ENCODE measurements around the gene FBXO28. TPM values are rescaled to one million over a fixed set of nuclear protein-coding genes. Genes with fewer than 3 reads are reported as not detected.

The FBXO28 gene
- total RNA-seq, 1 experiment from 2014 or later = 25.3 TPM

GRCh38 chr1:224084867-224085266 is 29.0 kb upstream of the FBXO28 start:
- Histone ChIP-seq H3K27ac (no peak overlapping the region), H3K4me1 (peaks cover 1% of the 10 kb centered on the region), H3K36me3 (no peaks in the 10 kb centered on the region), H3K9me3 (replicated peaks) (no peaks in the 10 kb centered on the region), H3K4me3 (no peak overlapping the region), H3K27me3 (peaks cover 3% of the 10 kb centered on the region; the same call in 1 of the 2 replicates)
- DNase-seq = no peak

GRCh38 chr1:224085421-224086108 is 28.3 kb upstream of the FBXO28 start:
- Histone ChIP-seq H3K36me3 (no peaks in the 10 kb centered on the region), H3K4me1 (no peaks in the 10 kb centered on the region; the same call in 1 of the 2 replicates), H3K27ac (no peak overlapping the region), H3K9me3 (replicated peaks) (no peaks in the 10 kb centered on the region), H3K4me3 (no peak overlapping the region), H3K27me3 (peaks cover 3% of the 10 kb centered on the region; the same call in 1 of the 2 replicates)
- no peak for DNase-seq

GRCh38 chr1:224087286-224087794 is 26.6 kb upstream of the FBXO28 start:
- no peak for DNase-seq
- Histone ChIP-seq H3K36me3 (no peaks in the 10 kb centered on the region), H3K4me1 (no peaks in the 10 kb centered on the region), H3K4me3 (no peak overlapping the region), H3K9me3 (replicated peaks) (0 out of 2 replicates have a peak, but pooled peaks cover 3% of the 10 kb centered on the region), H3K27ac (no peak overlapping the region), H3K27me3 (peaks cover 7% of the 10 kb centered on the region)

- H3K4me3 ChIP-seq = no peak overlapping the region
- H3K27me3 ChIP-seq = peaks cover 7% of the 10 kb centered on the region
- H3K36me3 ChIP-seq = no peaks in the 10 kb centered on the region
- DNase-seq = no peak
- no peaks in the 10 kb centered on the region for H3K4me1 ChIP-seq
- no peak overlapping the region for H3K27ac ChIP-seq
- 0 out of 2 replicates have a peak, but pooled peaks cover 7% of the 10 kb centered on the region for H3K9me3 ChIP-seq (replicated peaks)
These were observed 24.3 kb upstream of the FBXO28 start for GRCh38 chr1:224089583-224089982.

- Histone ChIP-seq H3K9me3 (replicated peaks) (0 out of 2 replicates have a peak, but pooled peaks cover 7% of the 10 kb centered on the region), H3K27ac (no peak overlapping the region), H3K36me3 (no peaks in the 10 kb centered on the region), H3K27me3 (peaks cover 7% of the 10 kb centered on the region), H3K4me1 (no peaks in the 10 kb centered on the region), H3K4me3 (no peak overlapping the region)
- DNase-seq = no peak
These were observed 23.8 kb upstream of the FBXO28 start for GRCh38 chr1:224090116-224090515.

- H3K4me1 ChIP-seq = no peaks in the 10 kb centered on the region
- H3K27ac ChIP-seq = no peak overlapping the region
- H3K27me3 ChIP-seq = peaks cover 7% of the 10 kb centered on the region
- DNase-seq = no peak
- 0 out of 2 replicates have a peak, but pooled peaks cover 7% of the 10 kb centered on the region for H3K9me3 ChIP-seq (replicated peaks)
- no peak overlapping the region for H3K4me3 ChIP-seq
- no peaks in the 10 kb centered on the region for H3K36me3 ChIP-seq
These were observed 21.8 kb upstream of the FBXO28 start for GRCh38 chr1:224092111-224092510.

GRCh38 chr1:224092601-224093000 is 21.3 kb upstream of the FBXO28 start:
- DNase-seq = no peak
- peaks cover 8% of the 10 kb centered on the region; the same call in 1 of the 2 replicates for H3K27me3 ChIP-seq
- H3K4me3 ChIP-seq = no peak overlapping the region
- 0 out of 2 replicates have a peak, but pooled peaks cover 7% of the 10 kb centered on the region for H3K9me3 ChIP-seq (replicated peaks)
- H3K36me3 ChIP-seq = no peaks in the 10 kb centered on the region
- no peaks in the 10 kb centered on the region for H3K4me1 ChIP-seq
- H3K27ac ChIP-seq = no peak overlapping the region

- no peak for DNase-seq
- no peak overlapping the region for H3K27ac ChIP-seq
- no peaks in the 10 kb centered on the region for H3K4me1 ChIP-seq
- H3K4me3 ChIP-seq = no peak overlapping the region
- 0 out of 2 replicates have a peak, but pooled peaks cover 7% of the 10 kb centered on the region for H3K9me3 ChIP-seq (replicated peaks)
- H3K36me3 ChIP-seq = no peaks in the 10 kb centered on the region
- peaks cover 8% of the 10 kb centered on the region; the same call in 1 of the 2 replicates for H3K27me3 ChIP-seq
These were observed 18.6 kb upstream of the FBXO28 start for GRCh38 chr1:224095339-224095738.

- no peaks in the 10 kb centered on the region for H3K36me3 ChIP-seq
- no peak for DNase-seq
- no peak overlapping the region for H3K4me3 ChIP-seq
- no peaks in the 10 kb centered on the region for H3K4me1 ChIP-seq
- peaks cover 8% of the 10 kb centered on the region; the same call in 1 of the 2 replicates for H3K27me3 ChIP-seq
- 0 out of 2 replicates have a peak, but pooled peaks cover 7% of the 10 kb centered on the region for H3K9me3 ChIP-seq (replicated peaks)
- no peak overlapping the region for H3K27ac ChIP-seq
These were observed 18.0 kb upstream of the FBXO28 start for GRCh38 chr1:224095867-224096266.

GRCh38 chr1:224096773-224097172 is 17.1 kb upstream of the FBXO28 start:
- peaks cover 5% of the 10 kb centered on the region; the same call in 1 of the 2 replicates for H3K27me3 ChIP-seq
- no peaks in the 10 kb centered on the region for H3K36me3 ChIP-seq
- 0 out of 2 replicates have a peak, but pooled peaks cover 5% of the 10 kb centered on the region for H3K9me3 ChIP-seq (replicated peaks)
- H3K4me3 ChIP-seq = no peak overlapping the region
- no peak for DNase-seq
- H3K4me1 ChIP-seq = no peaks in the 10 kb centered on the region
- no peak overlapping the region for H3K27ac ChIP-seq

- 0 out of 2 replicates have a peak, but pooled peaks cover 3% of the 10 kb centered on the region for H3K9me3 ChIP-seq (replicated peaks)
- H3K27me3 ChIP-seq = peaks cover 4% of the 10 kb centered on the region; the same call in 1 of the 2 replicates
- DNase-seq = no peak
- H3K4me1 ChIP-seq = no peaks in the 10 kb centered on the region
- H3K27ac ChIP-seq = no peak overlapping the region
- no peak overlapping the region for H3K4me3 ChIP-seq
- H3K36me3 ChIP-seq = no peaks in the 10 kb centered on the region
These were observed 15.9 kb upstream of the FBXO28 start for GRCh38 chr1:224098007-224098406.

- H3K27ac ChIP-seq = no peak overlapping the region
- no peaks in the 10 kb centered on the region for H3K9me3 ChIP-seq (replicated peaks)
- H3K4me3 ChIP-seq = no peak overlapping the region
- H3K27me3 ChIP-seq = peaks cover 3% of the 10 kb centered on the region
- H3K36me3 ChIP-seq = no peaks in the 10 kb centered on the region
- H3K4me1 ChIP-seq = no peaks in the 10 kb centered on the region
- DNase-seq = peak; percentile 9 to 37
These were observed 7.2 kb upstream of the FBXO28 start for GRCh38 chr1:224106568-224107281.

- no peak overlapping the region for H3K4me3 ChIP-seq
- H3K27ac ChIP-seq = no peak overlapping the region
- no peak for DNase-seq
- H3K36me3 ChIP-seq = no peaks in the 10 kb centered on the region
- H3K9me3 ChIP-seq (replicated peaks) = no peaks in the 10 kb centered on the region
- H3K27me3 ChIP-seq = peaks cover 3% of the 10 kb centered on the region
- no peaks in the 10 kb centered on the region for H3K4me1 ChIP-seq
These were observed 6.7 kb upstream of the FBXO28 start for GRCh38 chr1:224107282-224107625.

GRCh38 chr1:224108991-224109390 is 4.9 kb upstream of the FBXO28 start:
- Histone ChIP-seq H3K36me3 (no peaks in the 10 kb centered on the region), H3K9me3 (replicated peaks) (no peaks in the 10 kb centered on the region), H3K4me1 (0 out of 2 replicates have a peak, but pooled peaks cover 7% of the 10 kb centered on the region), H3K4me3 (no peak overlapping the region), H3K27ac (no peak overlapping the region), H3K27me3 (peaks cover 3% of the 10 kb centered on the region)
- DNase-seq = no peak

- Histone ChIP-seq H3K4me1 (0 out of 2 replicates have a peak, but pooled peaks cover 7% of the 10 kb centered on the region), H3K9me3 (replicated peaks) (no peaks in the 10 kb centered on the region), H3K36me3 (no peaks in the 10 kb centered on the region), H3K27ac (no peak overlapping the region), H3K4me3 (no peak overlapping the region), H3K27me3 (peaks cover 3% of the 10 kb centered on the region)
- no peak for DNase-seq
These were observed 3.9 kb upstream of the FBXO28 start for GRCh38 chr1:224109981-224110380.
